Brain pericyte (primary cell): Measurements from ENCODE around the gene EYS.

ENCODE experiments used
- DNase-seq: peaks from one replicate; pipeline ENCODE4 v3.0.0-alpha.2; 2012; ENCODE audit warnings: low read depth, low spot score

The EYS gene

GRCh38 chr6:64146094-64146493 is 1560.9 kb downstream of the EYS start:
- DNase-seq: no peak

- DNase-seq: no peak
These were observed 1561.4 kb downstream of the EYS start for GRCh38 chr6:64145658-64146057.

- DNase-seq: no peak
These were observed 1563.9 kb downstream of the EYS start for GRCh38 chr6:64143101-64143500.

GRCh38 chr6:64141680-64142079 is 1565.3 kb downstream of the EYS start:
- no peak for DNase-seq

- DNase-seq: no peak
These were observed 1578.6 kb downstream of the EYS start for GRCh38 chr6:64128301-64129024.

GRCh38 chr6:64123761-64124633 is 1583.0 kb downstream of the EYS start:
- no peak for DNase-seq

- DNase-seq: no peak
These were observed 1584.2 kb downstream of the EYS start for GRCh38 chr6:64122712-64123375.

GRCh38 chr6:64121011-64121565 is 1585.9 kb downstream of the EYS start:
- no peak for DNase-seq

GRCh38 chr6:64113704-64114103 is 1593.3 kb downstream of the EYS start:
- DNase-seq: no peak

GRCh38 chr6:64104051-64104450 is 1603.0 kb downstream of the EYS start:
- no peak for DNase-seq

- DNase-seq: no peak
These were observed 1603.5 kb downstream of the EYS start for GRCh38 chr6:64103480-64103879.

GRCh38 chr6:64100702-64101303 is 1606.2 kb downstream of the EYS start:
- DNase-seq: no peak

GRCh38 chr6:64090352-64090751 is 1616.7 kb downstream of the EYS start:
- DNase-seq: no peak

- DNase-seq: no peak
These were observed 1621.9 kb downstream of the EYS start for GRCh38 chr6:64085126-64085525.

GRCh38 chr6:64084185-64084663 is 1622.8 kb downstream of the EYS start:
- no peak for DNase-seq

- no peak for DNase-seq
These were observed 1623.8 kb downstream of the EYS start for GRCh38 chr6:64083261-64083660.

GRCh38 chr6:64081453-64081852 is 1625.6 kb downstream of the EYS start:
- DNase-seq: no peak

GRCh38 chr6:64074981-64075380 is 1632.0 kb downstream of the EYS start:
- no peak for DNase-seq

- no peak for DNase-seq
These were observed 1634.3 kb downstream of the EYS start for GRCh38 chr6:64072686-64073085.

- DNase-seq: no peak
These were observed 1642.1 kb downstream of the EYS start for GRCh38 chr6:64064919-64065318.

GRCh38 chr6:64062960-64063683 is 1643.9 kb downstream of the EYS start:
- no peak for DNase-seq
